IMR-90 (cell line): ENCODE results near the gene ZNF200. TPM values are rescaled to one million over a fixed set of nuclear protein-coding genes. Genes with fewer than 3 reads are reported as not detected.

Experiments used
- ATAC-seq: fragments of 200-7000 bp; cut with Tn5 transposase; 2 replicates; pipeline ENCODE4 v1.9.1; 2020; ENCODE audit warnings: low read depth, mild to moderate bottlenecking, moderate library complexity
- BruUV-seq: library from RNA; stranded (reverse); fragments of 400-500 nt; replicated peaks from 2 replicates; lab custom pipeline; 2021; lab: Mats Ljungman, UMichigan
- CTCF ChIA-PET: fragments of 300-600 bp; formaldehyde crosslinking; extraction: SDS; loops from one replicate; lab custom pipeline; 2021; ENCODE audit warnings: antibody characterized with exemption; lab: Yijun Ruan, JAX
- POLR2A ChIA-PET: fragments of 300-600 bp; sonication (Branson Sonifier 250); formaldehyde crosslinking; loops from one replicate; lab custom pipeline; 2022; ENCODE audit warnings: antibody characterized with exemption; ENCODE audit not compliant: unreplicated experiment; lab: Charles Lee
- DNase-seq: peaks from one replicate; pipeline ENCODE4 v3.0.0; 2013
- H2AFZ ChIP-seq: replicated peaks from 2 replicates; pipeline ENCODE3; 2013; ENCODE audit warnings: low read length, mild to moderate bottlenecking; ENCODE audit not compliant: poor library complexity
- H2AK5ac ChIP-seq: 2 replicates; pipeline ENCODE4 v1.6.1; 2013; ENCODE audit warnings: low read depth, low read length, inconsistent platforms
- H2AK9ac ChIP-seq: replicated peaks from 2 replicates; pipeline ENCODE3; 2013; ENCODE audit warnings: mild to moderate bottlenecking, low read depth, low read length, moderate library complexity; ENCODE audit not compliant: poor library complexity
- H2BK120ac ChIP-seq: 2 replicates; pipeline ENCODE4 v1.6.1; 2013; ENCODE audit warnings: low read depth, low read length, inconsistent platforms
- H2BK15ac ChIP-seq: 3 replicates; pipeline ENCODE4 v1.6.1; 2013; ENCODE audit warnings: low read depth, low read length, inconsistent platforms
- H2BK20ac ChIP-seq: 2 replicates; pipeline ENCODE4 v1.6.1; 2013; ENCODE audit warnings: low read depth, mild to moderate bottlenecking, inconsistent platforms, low read length, moderate library complexity
- H2BK5ac ChIP-seq: 2 replicates; pipeline ENCODE4 v1.6.1; 2013; ENCODE audit warnings: mild to moderate bottlenecking, low read depth, low read length, inconsistent platforms; ENCODE audit not compliant: poor library complexity, severe bottlenecking
- H3K14ac ChIP-seq: replicated peaks from 2 replicates; pipeline ENCODE4 v1.6.1; 2013; ENCODE audit warnings: low read depth, low read length, inconsistent platforms
- H3K18ac ChIP-seq: 2 replicates; pipeline ENCODE4 v1.6.1; 2013; ENCODE audit warnings: low read depth, low read length, control low read depth
- H3K23ac ChIP-seq: 2 replicates; pipeline ENCODE4 v1.6.1; 2013; ENCODE audit warnings: low read depth, low read length, inconsistent platforms
- H3K27ac ChIP-seq: 2 replicates; pipeline ENCODE4 v1.5.1; 2013; ENCODE audit warnings: mild to moderate bottlenecking, control low read depth, low read length; ENCODE audit not compliant: insufficient read depth
- H3K27me3 ChIP-seq: 2 replicates; pipeline ENCODE4 v1.6.1; 2013; ENCODE audit warnings: low read length; ENCODE audit not compliant: control insufficient read depth, insufficient read depth
- H3K36me3 ChIP-seq: 2 replicates; pipeline ENCODE4 v1.6.1; 2013; ENCODE audit warnings: low read length, mixed read lengths; ENCODE audit not compliant: control insufficient read depth, insufficient read depth
- H3K4ac ChIP-seq: 2 replicates; pipeline ENCODE4 v1.6.1; 2013; ENCODE audit warnings: low read depth, low read length, inconsistent platforms
- H3K4me1 ChIP-seq: 2 replicates; pipeline ENCODE4 v1.6.1; 2013; ENCODE audit warnings: low read length, mixed read lengths; ENCODE audit not compliant: control insufficient read depth, insufficient read depth
- H3K4me2 ChIP-seq: 2 replicates; pipeline ENCODE4 v1.6.1; 2013; ENCODE audit warnings: low read depth, mild to moderate bottlenecking, control low read depth, low read length, moderate library complexity
- H3K4me3 ChIP-seq: 2 replicates; pipeline ENCODE4 v1.5.1; 2013; ENCODE audit warnings: low read depth, mild to moderate bottlenecking, control low read depth, low read length, moderate library complexity; ENCODE audit not compliant: insufficient read depth
- H3K56ac ChIP-seq: 2 replicates; pipeline ENCODE4 v1.6.1; 2013; ENCODE audit warnings: low read length, inconsistent platforms; ENCODE audit not compliant: insufficient read depth; ENCODE audit errors: extremely low read depth
- H3K79me1 ChIP-seq, 2 experiments: 2 replicates each; pipeline ENCODE4 v1.6.1; 2013; ENCODE audit warnings: low read length in 2 of 2, inconsistent platforms in 1 of 2, low read depth in 1 of 2
- H3K9ac ChIP-seq: 2 replicates; pipeline ENCODE4 v1.6.1; 2013; ENCODE audit warnings: low read depth, low read length, control low read depth
- H3K9me1 ChIP-seq: 2 replicates; pipeline ENCODE4 v1.6.1; 2013; ENCODE audit warnings: low read length, inconsistent platforms; ENCODE audit not compliant: insufficient read depth
- H3K9me3 ChIP-seq: 2 replicates; pipeline ENCODE4 v1.6.1; 2013; ENCODE audit warnings: low read length; ENCODE audit not compliant: control insufficient read depth, insufficient read depth
- H4K20me1 ChIP-seq: 2 replicates; pipeline ENCODE4 v1.6.1; 2013; ENCODE audit warnings: low read length, inconsistent platforms; ENCODE audit not compliant: insufficient read depth
- H4K5ac ChIP-seq: 2 replicates; pipeline ENCODE4 v1.6.1; 2013; ENCODE audit warnings: mild to moderate bottlenecking, low read depth, low read length, control low read depth
- H4K8ac ChIP-seq, 2 experiments: 2 replicates each; pipeline ENCODE4 v1.6.1; 2013; ENCODE audit warnings: low read depth in 2 of 2, low read length in 2 of 2, control low read depth in 1 of 2, inconsistent platforms in 1 of 2
- H4K91ac ChIP-seq: 2 replicates; pipeline ENCODE4 v1.6.1; 2013; ENCODE audit warnings: low read depth, low read length, inconsistent platforms; ENCODE audit not compliant: insufficient read depth
- BHLHE40 ChIP-seq: fragments of 150-350 bp; IDR thresholded peaks from 2 replicates; pipeline ENCODE4 v1.6.1; 2016; ENCODE audit warnings: mild to moderate bottlenecking, low read depth, low read length
- CEBPB ChIP-seq: IDR thresholded peaks from 2 replicates; pipeline ENCODE4 v1.6.1; 2012; ENCODE audit warnings: low read depth, low read length, improper control_type of control experiment
- CTCF ChIP-seq: conservative IDR thresholded peaks from 2 replicates; pipeline ENCODE4 v1.5.1; 2012; ENCODE audit warnings: mild to moderate bottlenecking, low read depth, low read length, improper control_type of control experiment
- FOS ChIP-seq: fragments of 150-350 bp; IDR thresholded peaks from 2 replicates; pipeline ENCODE4 v1.6.1; 2016; ENCODE audit warnings: low read depth, low read length
- MAFK ChIP-seq: IDR thresholded peaks from 2 replicates; pipeline ENCODE4 v1.6.1; 2012; ENCODE audit warnings: low read depth, low read length, improper control_type of control experiment
- MAZ ChIP-seq: IDR thresholded peaks from 2 replicates; pipeline ENCODE4 v1.6.1; 2012; ENCODE audit warnings: low read depth, mild to moderate bottlenecking, low read length, improper control_type of control experiment, moderate library complexity, borderline replicate concordance
- MXI1 ChIP-seq: IDR thresholded peaks from 2 replicates; pipeline ENCODE4 v1.6.1; 2012; ENCODE audit warnings: low read depth, mild to moderate bottlenecking, low read length, moderate library complexity, borderline replicate concordance
- NFE2L2 ChIP-seq: fragments of 150-350 bp; IDR thresholded peaks from 2 replicates; pipeline ENCODE4 v1.6.1; 2016; ENCODE audit warnings: low read depth, mild to moderate bottlenecking, low read length
- POLR2A ChIP-seq: IDR thresholded peaks from 2 replicates; pipeline ENCODE4 v1.6.1; 2012; ENCODE audit warnings: mild to moderate bottlenecking, low read depth, low read length
- RAD21 ChIP-seq: IDR thresholded peaks from 2 replicates; pipeline ENCODE4 v1.6.1; 2012; ENCODE audit warnings: low read length, improper control_type of control experiment
- RCOR1 ChIP-seq: IDR thresholded peaks from 2 replicates; pipeline ENCODE4 v1.6.1; 2012; ENCODE audit warnings: mild to moderate bottlenecking, low read length, improper control_type of control experiment; ENCODE audit not compliant: insufficient replicate concordance
- RFX5 ChIP-seq: IDR thresholded peaks from 2 replicates; pipeline ENCODE4 v1.8.0; 2012; ENCODE audit warnings: low read depth, mild to moderate bottlenecking, low read length, moderate library complexity
- SMC3 ChIP-seq: fragments of 150-350 bp; IDR thresholded peaks from 2 replicates; pipeline ENCODE4 v1.6.1; 2016; ENCODE audit warnings: low read depth, mild to moderate bottlenecking, antibody characterized with exemption, low read length, moderate library complexity
- USF2 ChIP-seq: fragments of 150-350 bp; IDR thresholded peaks from 2 replicates; pipeline ENCODE4 v1.6.1; 2017; ENCODE audit warnings: mild to moderate bottlenecking, antibody characterized with exemption, low read length, low read depth
- WGBS, 2 experiments: methylation state at CpG; one replicate each; pipeline versions ENCODE4 v1.1.5 to v1.1.7; 2013; ENCODE audit warnings: missing lambda C conversion rate in 2 of 2; ENCODE audit not compliant: insufficient read length in 1 of 2; ENCODE audit errors: extremely low coverage in 2 of 2; 5-methylcytosine and 5-hydroxymethylcytosine counted together
- dilution Hi-C: fragments of 300-500 bp; cut with HindIII; formaldehyde crosslinking; loops from one replicate; pipeline ENCODE4 v1.14.3; 2018; ENCODE audit warnings: low sequenced_read_pairs; ENCODE audit not compliant: unreplicated experiment
- in situ Hi-C: fragments of 300-500 bp; cut with MboI; formaldehyde crosslinking; loops from 3 replicates; pipeline ENCODE4 v1.14.3; 2019; ENCODE audit warnings: low sequenced_read_pairs, inconsistent platforms, mixed read lengths
- intact Hi-C: fragments of 100-400 bp; cut with micrococcal nuclease; formaldehyde crosslinking; loops from 2 replicates; pipeline ENCODE4 v1.10.0; 2022
- polyA plus RNA-seq, 3 experiments: library from polyadenylated mRNA; depleted of rRNA; stranded (reverse); fragments of >200 nt; gene quantifications; 2 replicates each; pipeline ENCODE4 v1.2.3, GENCODE V29; 2012; ENCODE audit warnings: low replicate concordance in 1 of 3
- total RNA-seq: library from RNA; depleted of rRNA; stranded (reverse); fragments of >200 nt; gene quantifications from 2 replicates; pipeline ENCODE4 v1.2.3, GENCODE V29; 2012

Gene ZNF200
- total and polyA plus RNA-seq, 2 of the 4 experiments (the other 2 are of a cell fraction) = 3.7 to 7.5 TPM

- intact Hi-C loops = loop anchor here (2.0 to 10.0 kb wide), 3 partner anchors 19 to 221 kb away; partner anchors contain the start of genes CLUAP1 and ZNF200
- TF ChIP-seq CEBPB = no peak
- TF ChIP-seq RFX5 = no peak
- TF ChIP-seq POLR2A = no peak; the same call in 1 of the 2 replicates
- TF ChIP-seq MAZ = no peak
- TF ChIP-seq BHLHE40 = no peak
- no peak for TF ChIP-seq NFE2L2
- TF ChIP-seq USF2 = no peak
- TF ChIP-seq MXI1 = no peak
- TF ChIP-seq CTCF = no peak
- no peak for TF ChIP-seq RCOR1
- TF ChIP-seq FOS = no peak
- TF ChIP-seq SMC3 = no peak
- TF ChIP-seq MAFK = no peak
- no peak for TF ChIP-seq RAD21
Measured at GRCh38 chr16:3283543-3284447, 48.8 kb upstream of the ZNF200 start.

More at GRCh38 chr16:3283543-3284447, 48.8 kb upstream of the ZNF200 start:
- in situ Hi-C loops (no loop called here), dilution Hi-C loops (no loop called here)
- Histone ChIP-seq H2AFZ (peak overlapping the region; percentile 89), H3K56ac (peak overlapping the region; percentile 75), H3K36me3 (peaks cover 20% of the 10 kb centered on the region), H2BK5ac (peak overlapping the region; percentile 6), H4K5ac (peak overlapping the region; percentile 4; the same call in 1 of the 2 replicates), H2AK9ac (peak overlapping the region; percentile 95), H3K4ac (peak overlapping the region; percentile 75), H2BK120ac (no peak overlapping the region), H3K27ac (peak overlapping the region; percentile 62), H2BK15ac (no peak overlapping the region), H3K18ac (no peak overlapping the region), H3K14ac (peak overlapping the region; percentile 83), H3K9ac (peak overlapping the region; percentile 49), H3K79me1 (peaks cover 8 to 47% of the 10 kb centered on the region in 2 experiments), H4K20me1 (peaks cover 19% of the 10 kb centered on the region), H3K4me3 (peak overlapping the region; percentile 63), H3K9me3 (peaks cover 12% of the 10 kb centered on the region), H2BK20ac (no peak overlapping the region), H3K4me2 (peak overlapping the region; percentile 94), H4K91ac (peak overlapping the region; percentile 38; the same call in 1 of the 2 replicates), H4K8ac (peak overlapping the region; percentile 14 to 52; a peak in 2 of 4 replicates), H3K27me3 (no peaks in the 10 kb centered on the region), H2AK5ac (peak overlapping the region; percentile 48), H3K9me1 (no peaks in the 10 kb centered on the region), H3K4me1 (peaks cover 6% of the 10 kb centered on the region; the same call in 1 of the 2 replicates), H3K23ac (peak overlapping the region; percentile 79)
- ChIA-PET CTCF (no interaction called here), POLR2A (interaction anchor here (0.6 kb wide), 1 partner anchor 191 kb away, joined by 3 read pairs; no protein-coding TSS in a partner anchor)
- BruUV-seq = TSS peak; percentile 60
- ATAC-seq (no peak; the same call in 1 of the 2 replicates), DNase-seq (no peak)
- 13% methylated on average over 12 of the region's 56 CpGs; no CpG with 5 or more reads in 1 of the 2 experiments for whole genome bisulfite sequencing, 2 experiments
